Vagina (tissue), 2 donors: Measurements from ENCODE around the gene GADD45B.

ENCODE experiments used
- POLR2A ChIP-seq, 2 donors: fragments of 450-650 bp; IDR thresholded peaks; one replicate each; pipeline ENCODE4 v1.6.1; 2017; ENCODE audit warnings: antibody characterized with exemption in 2 of 2, mild to moderate bottlenecking in 2 of 2, moderate library complexity in 2 of 2
- POLR2AphosphoS5 ChIP-seq, 2 donors: sonication (generic); formaldehyde crosslinking; IDR thresholded peaks; one replicate each; pipeline ENCODE4 v1.9.0; 2017; ENCODE audit warnings: antibody characterized with exemption in 2 of 2, mild to moderate bottlenecking in 2 of 2, low read depth in 1 of 2; ENCODE audit not compliant: insufficient read depth in 1 of 2
- TF ChIP-seq, protein P1 (sequence below), 3 experiments: fragments of 450-650 bp in 2 of 3; fragments of 200-600 bp in 1 of 3; sonication (generic) in 1 of 3; IDR thresholded peaks; one replicate each; pipeline ENCODE4 v1.5.1; 2017 to 2019; ENCODE audit warnings: antibody characterized with exemption in 3 of 3, mild to moderate bottlenecking in 2 of 3, moderate library complexity in 2 of 3

DNA sequence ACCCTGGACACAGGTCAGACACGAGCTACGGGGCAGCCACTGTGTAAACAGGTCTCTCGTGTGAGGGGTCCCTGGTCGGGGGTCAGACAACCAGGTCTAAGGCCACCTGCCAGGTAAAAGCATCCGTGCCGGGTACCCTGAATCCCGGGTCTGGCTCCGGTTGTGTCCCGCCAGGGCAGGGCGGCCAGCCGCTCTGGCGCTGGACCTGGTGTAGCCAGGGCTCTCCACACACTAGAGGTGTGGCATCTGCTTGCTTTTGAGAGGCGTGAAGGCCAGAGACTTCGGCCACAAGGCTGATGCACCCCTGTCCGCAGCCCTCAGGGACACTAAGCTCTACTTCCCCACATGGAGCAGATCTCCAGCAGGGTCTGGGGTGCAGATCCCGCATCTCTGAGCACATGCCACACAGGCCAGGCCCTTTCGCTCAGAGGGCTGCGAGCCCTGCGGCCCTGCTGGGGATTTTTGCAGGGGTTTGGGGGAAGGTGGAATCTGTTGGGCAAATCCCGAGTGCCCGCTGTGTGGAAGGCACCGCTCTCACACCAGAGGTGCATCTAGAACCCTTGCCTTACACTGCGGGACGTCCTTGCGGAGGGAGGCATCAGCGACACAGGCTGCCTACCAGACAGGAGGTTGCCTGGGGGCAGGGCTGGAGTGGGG lies 34.7 kb upstream of the GADD45B start:
- TF ChIP-seq, protein P1, sequence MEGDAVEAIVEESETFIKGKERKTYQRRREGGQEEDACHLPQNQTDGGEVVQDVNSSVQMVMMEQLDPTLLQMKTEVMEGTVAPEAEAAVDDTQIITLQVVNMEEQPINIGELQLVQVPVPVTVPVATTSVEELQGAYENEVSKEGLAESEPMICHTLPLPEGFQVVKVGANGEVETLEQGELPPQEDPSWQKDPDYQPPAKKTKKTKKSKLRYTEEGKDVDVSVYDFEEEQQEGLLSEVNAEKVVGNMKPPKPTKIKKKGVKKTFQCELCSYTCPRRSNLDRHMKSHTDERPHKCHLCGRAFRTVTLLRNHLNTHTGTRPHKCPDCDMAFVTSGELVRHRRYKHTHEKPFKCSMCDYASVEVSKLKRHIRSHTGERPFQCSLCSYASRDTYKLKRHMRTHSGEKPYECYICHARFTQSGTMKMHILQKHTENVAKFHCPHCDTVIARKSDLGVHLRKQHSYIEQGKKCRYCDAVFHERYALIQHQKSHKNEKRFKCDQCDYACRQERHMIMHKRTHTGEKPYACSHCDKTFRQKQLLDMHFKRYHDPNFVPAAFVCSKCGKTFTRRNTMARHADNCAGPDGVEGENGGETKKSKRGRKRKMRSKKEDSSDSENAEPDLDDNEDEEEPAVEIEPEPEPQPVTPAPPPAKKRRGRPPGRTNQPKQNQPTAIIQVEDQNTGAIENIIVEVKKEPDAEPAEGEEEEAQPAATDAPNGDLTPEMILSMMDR (IDR thresholded peaks at IDR 0.05), result no peak
- TF ChIP-seq POLR2AphosphoS5 (IDR thresholded peaks at IDR 0.05; ENCODE audit: insufficient read depth in 1 of 2, low read depth in 1 of 2), result no peak
- TF ChIP-seq POLR2A (IDR thresholded peaks at IDR 0.05), result no peak
